Gastroesophageal sphincter (tissue), 4 donors: Measurements from ENCODE around the gene TLL1. TPM values are rescaled to one million over a fixed set of nuclear protein-coding genes. Genes with fewer than 3 reads are reported as not detected.

Experiments used
- ATAC-seq: fragments of 150-250 bp; one replicate; pipeline ENCODE4 v1.9.1; 2016; ENCODE audit warnings: mild to moderate bottlenecking, moderate library complexity
- H3K27ac ChIP-seq, 4 donors: fragments of 200-600 bp; sonication (generic) in 3 of 4; 1 replicate in 3 of 4; 2 replicates in 1 of 4; pipeline ENCODE4 v1.5.1; 2016 to 2019
- H3K27me3 ChIP-seq: fragments of 200-600 bp; sonication (generic); one replicate; pipeline ENCODE4 v1.5.1; 2019
- H3K36me3 ChIP-seq, 2 donors: fragments of 200-600 bp; sonication (generic); one replicate each; pipeline ENCODE4 v1.5.1; 2019; ENCODE audit warnings: control low read depth in 1 of 2
- H3K4me1 ChIP-seq, 3 donors: fragments of 200-600 bp; sonication (generic); 1 replicate in 2 of 3; 2 replicates in 1 of 3; pipeline ENCODE4 v1.5.1; 2016 to 2019; ENCODE audit warnings: control low read depth in 2 of 3
- H3K4me3 ChIP-seq, 2 donors: fragments of 200-600 bp; sonication (generic); one replicate each; pipeline ENCODE4 v1.5.1; 2019; ENCODE audit warnings: mild to moderate bottlenecking in 1 of 2, moderate library complexity in 1 of 2
- H3K9me3 ChIP-seq, 3 donors: fragments of 200-600 bp; sonication (generic); one replicate each; pipeline ENCODE4 v1.5.1; 2017 to 2019; ENCODE audit warnings: control low read depth in 2 of 3
- CTCF ChIP-seq, 4 experiments: fragments of 200-600 bp in 2 of 4; fragments of 450-650 bp in 2 of 4; sonication (generic) in 1 of 4; IDR thresholded peaks; one replicate each; pipeline ENCODE4 v1.5.1; 2017 to 2019; ENCODE audit warnings: antibody characterized with exemption in 4 of 4, mild to moderate bottlenecking in 2 of 4, moderate library complexity in 2 of 4
- EP300 ChIP-seq: sonication (generic); formaldehyde crosslinking; IDR thresholded peaks from one replicate; pipeline ENCODE4 v1.6.1; 2017; ENCODE audit warnings: antibody characterized with exemption, mild to moderate bottlenecking
- POLR2A ChIP-seq, 2 donors: fragments of 450-650 bp; IDR thresholded peaks; one replicate each; pipeline ENCODE4 v1.6.1; 2017; ENCODE audit warnings: antibody characterized with exemption in 2 of 2, mild to moderate bottlenecking in 2 of 2, moderate library complexity in 1 of 2
- POLR2AphosphoS5 ChIP-seq: sonication (generic); formaldehyde crosslinking; IDR thresholded peaks from one replicate; pipeline ENCODE4 v1.6.1; 2017; ENCODE audit warnings: antibody characterized with exemption
- WGBS, 2 donors: methylation state at CpG; one replicate each; pipeline ENCODE4 v1.1.5; 2018; ENCODE audit warnings: low coverage in 1 of 2; 5-methylcytosine and 5-hydroxymethylcytosine counted together
- total RNA-seq, 4 donors: library from RNA; depleted of rRNA; stranded (reverse); fragments of >200 nt; gene quantifications; one replicate each; pipeline ENCODE4 v1.1.0, GENCODE V29; 2016

Gene TLL1
- total RNA-seq, 4 donors from 2014 or later = 7.0 to 9.3 (median 8.6) TPM

- TF ChIP-seq CTCF (IDR thresholded peaks at IDR 0.05) = no peak
- TF ChIP-seq EP300 = no peak
- TF ChIP-seq POLR2A (IDR thresholded peaks at IDR 0.05) = no peak
- TF ChIP-seq POLR2AphosphoS5 = no peak
- Histone ChIP-seq H3K36me3 (no peaks in the 10 kb centered on the region), H3K27ac (peak overlapping the region in 3 of 4 donors; percentile 6 to 61 (median 56)), H3K4me1 (peaks cover 0 to 15% (median 0%) of the 10 kb centered on the region in 3 donors), H3K27me3 (no peaks in the 10 kb centered on the region), H3K9me3 (no peaks in the 10 kb centered on the region), H3K4me3 (no peak overlapping the region)
- ATAC-seq = no peak
- 14 to 29% methylated on average over 2 of the region's 2 CpGs for WGBS, 2 donors
Measured at GRCh38 chr4:165909947-165910346, 36.9 kb downstream of the TLL1 start.

GRCh38 chr4:165915215-165915614, 42.2 kb downstream of the TLL1 start:
- 29 to 75% methylated on average over 2 to 3 of the region's 3 CpGs for WGBS, 2 donors

GRCh38 chr4:165921546-165921945, 48.5 kb downstream of the TLL1 start:
- 22 to 33% methylated on average over 3 of the region's 3 CpGs for WGBS, 2 donors
- H3K27ac ChIP-seq = no peak overlapping the region
- no peaks in the 10 kb centered on the region for H3K9me3 ChIP-seq
- peaks cover 0 to 18% (median 0%) of the 10 kb centered on the region in 3 donors for H3K4me1 ChIP-seq
- H3K4me3 ChIP-seq = no peak overlapping the region
- H3K36me3 ChIP-seq = no peaks in the 10 kb centered on the region
- TF ChIP-seq CTCF (IDR thresholded peaks at IDR 0.05) (no peak), POLR2A (IDR thresholded peaks at IDR 0.05) (no peak), POLR2AphosphoS5 (no peak), EP300 (no peak)
- no peaks in the 10 kb centered on the region for H3K27me3 ChIP-seq
- ATAC-seq = no peak

More at GRCh38 chr4:165915215-165915614, 42.2 kb downstream of the TLL1 start:
- no peak for ATAC-seq
- no peak for TF ChIP-seq EP300
- TF ChIP-seq POLR2AphosphoS5 = no peak
- TF ChIP-seq POLR2A (IDR thresholded peaks at IDR 0.05) = no peak
- no peak for TF ChIP-seq CTCF (IDR thresholded peaks at IDR 0.05)
- H3K27me3 ChIP-seq = no peaks in the 10 kb centered on the region
- H3K4me3 ChIP-seq = no peak overlapping the region
- no peak overlapping the region for H3K27ac ChIP-seq
- no peaks in the 10 kb centered on the region for H3K9me3 ChIP-seq
- no peaks in the 10 kb centered on the region for H3K36me3 ChIP-seq
- no peaks in the 10 kb centered on the region for H3K4me1 ChIP-seq

- Histone ChIP-seq H3K27ac (no peak overlapping the region), H3K4me3 (no peak overlapping the region), H3K36me3 (no peaks in the 10 kb centered on the region), H3K9me3 (no peaks in the 10 kb centered on the region), H3K27me3 (no peaks in the 10 kb centered on the region), H3K4me1 (peaks cover 0 to 18% (median 0%) of the 10 kb centered on the region in 3 donors)
- no peak for ATAC-seq
- TF ChIP-seq POLR2A (IDR thresholded peaks at IDR 0.05) (no peak), POLR2AphosphoS5 (no peak), CTCF (IDR thresholded peaks at IDR 0.05) (no peak), EP300 (no peak)
Measured at GRCh38 chr4:165922747-165923146, 49.7 kb downstream of the TLL1 start.

- 83 to 93% methylated on average over 6 of the region's 6 CpGs for WGBS, 2 donors
- Histone ChIP-seq H3K4me1 (peaks cover 0 to 17% (median 0%) of the 10 kb centered on the region in 3 donors), H3K27me3 (no peaks in the 10 kb centered on the region), H3K36me3 (no peaks in the 10 kb centered on the region), H3K27ac (no peak overlapping the region), H3K4me3 (no peak overlapping the region), H3K9me3 (no peaks in the 10 kb centered on the region)
- ATAC-seq = no peak
- TF ChIP-seq CTCF (IDR thresholded peaks at IDR 0.05) (no peak), POLR2AphosphoS5 (no peak), POLR2A (IDR thresholded peaks at IDR 0.05) (no peak), EP300 (no peak)
Measured at GRCh38 chr4:165926307-165926706, 53.3 kb downstream of the TLL1 start.
